GDM1 (cell line): ENCODE data around the gene PTOV1.

Source experiments
- DNase-seq: peaks from one replicate; lab custom pipeline; 2025; lab: John Stamatoyannopoulos, UW

The PTOV1 gene

DNA sequence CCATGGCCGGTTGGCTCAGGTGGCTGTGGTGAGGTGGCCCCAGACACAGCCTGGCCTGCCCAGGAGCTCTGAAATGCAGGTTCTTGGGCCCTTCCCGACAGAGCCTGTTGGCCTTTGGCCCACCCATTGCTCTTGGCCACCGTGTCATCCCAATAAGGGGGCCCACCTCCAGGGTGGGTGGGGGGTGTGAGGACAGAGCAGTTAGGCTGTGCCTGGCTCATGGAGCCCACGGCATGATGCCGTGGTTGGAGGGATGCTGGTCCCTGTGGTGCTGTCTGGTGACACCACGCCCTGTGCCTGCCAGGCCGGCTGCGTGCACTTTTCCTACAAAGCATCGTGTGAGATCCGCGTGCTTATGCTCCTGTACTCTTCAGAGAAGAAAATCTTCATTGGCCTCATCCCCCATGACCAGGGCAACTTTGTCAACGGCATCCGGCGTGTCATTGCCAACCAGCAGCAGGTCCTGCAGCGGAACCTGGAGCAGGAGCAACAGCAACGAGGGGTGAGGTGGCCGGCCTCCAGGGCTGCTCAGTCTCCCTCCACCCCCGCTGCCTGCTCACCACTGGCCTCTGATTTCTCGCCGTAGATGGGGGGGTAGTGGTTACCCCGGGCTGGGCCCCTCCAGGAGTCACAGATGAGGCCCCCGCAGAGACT lies 8.8 kb downstream of the PTOV1 start:
- no peak for DNase-seq

DNA sequence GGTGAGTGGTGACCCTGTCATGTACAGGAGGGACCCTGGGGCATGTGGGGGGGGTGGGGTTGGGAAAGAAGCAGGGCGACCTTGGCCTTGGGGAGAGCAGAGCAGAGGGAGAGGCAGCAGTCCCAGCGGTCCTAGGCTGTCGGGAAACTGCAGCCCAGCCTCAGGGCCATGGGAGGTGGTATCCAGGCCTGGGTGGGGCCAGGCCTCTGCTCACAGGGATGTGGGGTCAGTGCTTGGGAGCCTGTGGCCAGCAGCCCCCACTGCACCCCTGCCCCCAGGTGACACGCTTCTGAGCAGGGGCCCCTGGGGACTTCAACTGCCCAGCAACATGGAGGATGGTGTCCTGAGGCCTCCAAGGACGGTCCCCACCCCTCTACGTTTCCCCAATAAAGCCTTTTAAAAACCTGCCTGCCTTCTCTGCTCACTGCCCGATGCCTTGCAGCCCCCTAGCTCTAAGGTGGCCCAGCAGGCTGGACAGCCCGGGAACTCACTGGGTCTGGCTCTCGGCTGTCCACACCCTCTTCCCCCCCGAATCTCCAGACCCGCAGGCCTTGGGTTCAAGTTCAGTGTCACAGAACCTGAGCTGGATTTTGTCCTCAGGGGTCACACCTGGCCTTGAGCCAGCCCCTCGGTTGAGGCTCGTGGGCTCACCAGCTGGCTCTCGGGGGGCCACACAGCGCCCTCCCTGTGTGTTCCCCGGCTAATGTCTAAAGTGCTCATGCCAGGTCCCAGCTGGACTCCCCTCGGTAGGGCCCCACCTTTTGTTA lies 9.6 kb downstream of the PTOV1 start:
- DNase-seq: no peak

- DNase-seq: no peak
Measured at GRCh38 chr19:49861107-49861506, 10.1 kb downstream of the PTOV1 start.

GRCh38 chr19:49861541-49862378 lies 10.8 kb downstream of the PTOV1 start:
- DNase-seq: no peak

DNA sequence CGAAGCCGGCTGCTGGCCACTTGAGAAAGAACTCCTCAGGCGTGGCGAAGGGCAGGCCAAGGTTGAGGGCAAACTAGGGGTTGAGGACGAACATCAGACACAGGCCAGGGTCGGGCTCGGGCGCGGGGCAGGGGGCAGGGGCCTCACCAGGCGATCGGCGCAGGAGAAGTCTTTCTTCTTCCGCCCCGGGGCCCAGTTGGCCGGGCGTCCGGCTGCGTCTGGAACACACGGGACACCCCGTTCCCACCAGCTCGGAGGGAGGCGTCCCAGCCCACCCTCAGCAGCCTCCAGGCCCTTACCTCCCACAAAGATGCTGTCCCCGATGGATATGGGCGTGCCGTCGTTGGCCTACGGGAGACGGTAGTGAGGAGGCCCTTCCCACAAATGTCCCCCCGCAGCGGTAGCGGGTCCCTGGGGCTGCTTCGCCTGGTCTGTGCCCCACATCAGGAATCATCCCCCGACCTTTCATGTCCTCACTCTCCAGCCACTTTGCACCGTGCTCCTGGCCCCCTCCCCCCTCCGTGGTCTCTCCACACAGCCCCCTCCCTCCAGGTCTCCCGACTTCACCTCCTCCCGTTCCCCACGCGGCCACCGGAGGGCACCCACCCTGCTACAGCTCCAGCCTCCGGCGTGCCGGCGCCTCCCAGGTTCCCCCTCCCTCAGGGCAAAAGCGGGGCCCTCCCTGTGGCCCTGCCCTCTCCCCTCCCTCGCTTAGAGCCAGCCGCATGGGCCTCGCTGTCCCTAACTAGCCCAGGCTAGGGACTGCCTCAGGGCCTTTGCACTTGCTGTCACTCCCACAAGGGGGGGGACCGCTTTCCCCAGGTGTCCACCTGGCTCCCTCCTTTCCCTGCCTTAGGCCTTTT lies 11.7 kb downstream of the PTOV1 start:
- DNase-seq: no peak

- no peak for DNase-seq
Measured at GRCh38 chr19:49863254-49863934, 12.4 kb downstream of the PTOV1 start.

GRCh38 chr19:49863935-49864320 lies 13.0 kb downstream of the PTOV1 start:
- DNase-seq: no peak

DNA sequence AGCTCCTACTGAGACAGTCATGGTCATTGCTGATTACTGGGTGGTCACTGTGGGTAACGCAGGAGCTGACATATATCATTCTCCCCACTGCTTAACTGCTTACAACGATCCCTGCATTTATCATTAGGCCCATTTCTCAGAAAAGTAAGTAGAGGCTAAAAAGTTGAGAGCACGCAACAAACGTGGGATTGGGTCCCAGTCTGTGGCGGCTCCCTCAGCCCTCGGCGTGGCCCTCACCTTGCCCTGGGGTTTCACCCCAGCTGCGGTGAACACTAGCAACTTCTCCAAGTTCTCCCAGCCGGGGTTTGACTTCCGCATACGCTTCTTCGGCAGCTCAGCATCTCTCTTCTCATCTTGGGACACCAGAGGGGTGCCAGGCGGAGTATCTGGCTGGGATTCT lies 13.9 kb downstream of the PTOV1 start:
- no peak for DNase-seq

- peak; percentile 88 for DNase-seq
Measured at GRCh38 chr19:49866933-49867782, 16.2 kb downstream of the PTOV1 start, which contains the start of gene PNKP. Gene PNKP, minus strand, starts transcription at chr19:49867576. Its CDS starts 372 bp downstream, at chr19:49867204.

DNA sequence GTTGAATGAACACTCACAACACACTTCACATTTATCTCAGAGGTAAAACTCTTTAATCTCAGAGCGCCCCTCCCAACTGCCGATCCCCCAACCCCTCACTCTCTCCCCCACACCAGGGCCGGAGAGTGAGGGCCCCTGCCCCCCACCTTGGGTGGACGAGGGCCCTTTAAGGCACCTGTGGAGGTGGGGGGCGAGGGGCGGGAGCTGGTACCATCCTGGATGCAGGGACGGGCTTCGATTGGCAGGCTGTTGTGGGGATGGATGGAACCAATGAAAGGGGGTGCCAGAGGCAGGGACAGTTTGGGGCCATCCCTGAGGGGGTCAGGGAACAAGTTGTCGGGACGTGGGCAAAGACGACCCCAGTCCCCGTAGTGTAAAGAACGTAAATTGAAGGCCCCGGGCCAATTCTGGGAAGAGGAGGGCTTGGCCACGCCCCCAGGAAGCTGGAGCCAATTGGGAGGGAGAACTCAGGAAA lies 18.1 kb downstream of the PTOV1 start:
- no peak for DNase-seq

DNA sequence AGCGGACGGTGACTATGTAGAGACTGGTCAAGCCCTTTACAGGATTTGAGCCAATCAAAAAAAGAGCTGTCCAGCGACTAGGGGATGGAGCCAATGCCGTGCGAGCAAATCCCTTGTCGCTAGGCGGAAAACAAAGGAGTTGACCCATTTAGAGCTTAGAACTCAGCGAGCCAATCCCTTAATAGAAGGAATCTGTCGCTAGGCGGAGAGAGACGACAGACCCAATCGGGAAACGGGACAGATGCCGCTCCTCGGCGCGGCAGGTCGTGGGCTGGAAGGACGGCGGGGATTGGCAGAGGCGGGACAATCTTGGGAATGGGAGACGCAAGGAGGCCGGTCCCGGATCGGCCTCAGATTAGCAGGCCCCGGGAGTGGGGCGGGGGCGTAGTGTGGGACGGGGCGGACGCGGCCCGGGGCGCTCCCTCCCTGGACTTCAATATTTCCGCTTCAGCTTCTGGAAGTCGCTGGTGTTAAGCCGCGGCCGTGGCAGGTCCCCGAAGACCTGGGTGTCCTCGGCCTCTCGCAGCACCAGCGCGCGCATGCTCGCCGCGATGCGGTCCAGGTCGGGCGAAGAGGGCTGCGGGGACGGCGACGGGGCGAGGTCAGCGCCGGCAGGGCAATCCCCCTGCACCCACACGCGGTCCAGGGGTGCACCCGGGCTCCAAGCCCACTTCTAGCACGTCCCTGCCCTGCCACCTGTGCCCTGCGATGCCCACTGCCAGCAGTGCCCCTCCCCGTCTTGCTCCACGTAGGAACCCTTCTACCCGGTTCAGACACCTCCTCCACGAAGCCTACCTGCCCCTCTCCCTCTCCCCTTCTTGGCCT lies 18.7 kb downstream of the PTOV1 start:
- peak; percentile 98 for DNase-seq

- no peak for DNase-seq
Measured at GRCh38 chr19:49870309-49870901, 19.4 kb downstream of the PTOV1 start.

DNA sequence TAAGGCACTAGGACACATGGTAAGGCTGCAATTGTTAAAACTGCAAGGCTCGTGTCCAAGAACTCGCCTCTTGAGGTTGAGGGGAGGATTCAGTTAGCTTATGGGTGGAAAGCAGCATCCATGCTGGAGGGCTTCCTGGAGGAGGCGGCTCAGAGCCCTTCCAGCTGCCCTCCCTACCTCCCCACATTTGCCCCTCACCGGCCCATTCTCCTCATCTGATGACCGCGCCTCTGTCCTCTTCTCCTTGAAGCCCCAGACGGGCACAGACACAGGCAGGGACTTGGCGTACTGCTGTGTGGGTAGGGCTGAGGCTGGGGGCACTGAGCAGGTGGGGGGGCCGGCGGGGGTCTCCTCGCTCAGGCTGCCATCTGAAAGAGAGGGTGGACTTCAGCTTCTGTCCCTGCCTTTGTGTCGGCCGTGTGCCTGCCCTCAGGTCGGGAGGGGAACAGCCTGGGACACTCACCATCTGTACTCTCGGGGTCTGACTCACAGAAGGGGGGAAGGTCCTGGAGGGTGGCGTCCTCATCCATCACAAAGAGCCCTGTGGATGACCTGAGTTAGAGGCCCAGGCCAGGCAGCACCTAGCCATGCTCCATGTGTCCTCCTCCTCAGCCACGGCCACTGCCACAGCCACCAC lies 20.5 kb downstream of the PTOV1 start:
- DNase-seq: no peak

- no peak for DNase-seq
Measured at GRCh38 chr19:49872245-49873128, 21.5 kb downstream of the PTOV1 start.

GRCh38 chr19:49873129-49873521 lies 22.2 kb downstream of the PTOV1 start:
- no peak for DNase-seq

- no peak for DNase-seq
Measured at GRCh38 chr19:49873834-49874233, 22.9 kb downstream of the PTOV1 start.

DNA sequence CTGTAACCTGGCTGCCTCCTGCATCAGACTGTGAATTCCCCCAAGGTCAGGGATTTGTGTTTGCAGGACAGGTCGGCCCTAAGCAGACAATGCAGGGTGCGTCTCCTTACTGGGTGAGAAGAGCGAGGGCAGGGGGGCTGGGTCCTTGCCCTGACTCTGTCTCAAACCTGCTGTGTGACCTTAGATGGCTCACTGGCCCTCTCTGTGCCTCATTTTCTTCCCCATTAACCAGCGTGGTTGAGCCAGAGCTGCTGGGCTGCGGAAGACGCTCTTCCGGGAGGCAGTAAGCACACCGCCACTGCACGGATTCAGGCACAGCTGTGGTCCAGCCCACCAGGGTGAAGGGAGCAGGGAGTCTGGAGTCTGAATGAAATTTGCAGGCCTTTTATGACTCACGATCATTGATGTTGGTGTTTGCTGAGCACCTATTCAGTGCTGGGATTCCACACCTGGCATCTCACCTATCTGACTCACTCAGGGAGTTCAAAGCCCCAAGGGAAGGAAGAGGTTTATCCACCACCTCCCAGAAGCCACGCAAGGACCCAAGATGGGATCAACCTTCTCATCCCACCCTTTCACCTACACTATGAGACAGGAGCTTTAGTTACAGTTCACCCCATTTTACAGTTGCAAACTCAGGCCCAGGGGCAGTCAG lies 23.7 kb downstream of the PTOV1 start:
- no peak for DNase-seq
